Neural progenitor cell (in vitro differentiated cells): ENCODE results near the gene TELO2. TPM values are rescaled to one million over a fixed set of nuclear protein-coding genes. Genes with fewer than 3 reads are reported as not detected.

Experiments used
- DNase-seq: peaks from one replicate; pipeline ENCODE4 v3.0.0-alpha.2; 2016; ENCODE audit warnings: low spot score
- H2AFZ ChIP-seq: fragments of 200-600 bp; sonication (generic); replicated peaks from 2 replicates; pipeline ENCODE4 v1.6.1; 2016; ENCODE audit warnings: antibody characterized with exemption
- H3F3A ChIP-seq: fragments of 200-600 bp; sonication (generic); 2 replicates; pipeline ENCODE4 v1.6.1; 2016; ENCODE audit warnings: antibody characterized with exemption, low read depth
- H3K27ac ChIP-seq: fragments of 200-600 bp; sonication (generic); 2 replicates; pipeline ENCODE4 v1.5.1; 2016; ENCODE audit warnings: mild to moderate bottlenecking
- H3K27me3 ChIP-seq: fragments of 200-600 bp; sonication (generic); 2 replicates; pipeline ENCODE4 v1.6.1; 2016; ENCODE audit warnings: mild to moderate bottlenecking, moderate library complexity
- H3K36me3 ChIP-seq: fragments of 200-600 bp; sonication (generic); 2 replicates; pipeline ENCODE4 v1.5.1; 2016
- H3K4me1 ChIP-seq: fragments of 200-600 bp; sonication (generic); 2 replicates; pipeline ENCODE4 v1.6.1; 2016; ENCODE audit warnings: mixed run types
- H3K4me2 ChIP-seq: fragments of 200-600 bp; sonication (generic); 2 replicates; pipeline ENCODE4 v1.6.1; 2016
- H3K4me3 ChIP-seq: fragments of 200-600 bp; sonication (generic); 2 replicates; pipeline ENCODE4 v1.5.1; 2016
- H3K79me2 ChIP-seq: fragments of 200-600 bp; sonication (generic); 2 replicates; pipeline ENCODE4 v1.6.1; 2016; ENCODE audit warnings: low read depth
- H3K9ac ChIP-seq: fragments of 200-600 bp; sonication (generic); 2 replicates; pipeline ENCODE4 v1.6.1; 2016
- H3K9me3 ChIP-seq: fragments of 200-600 bp; sonication (generic); 2 replicates; pipeline ENCODE4 v1.5.1; 2016; ENCODE audit warnings: low read depth
- H4K20me1 ChIP-seq: fragments of 200-600 bp; sonication (generic); 2 replicates; pipeline ENCODE4 v1.6.1; 2016; ENCODE audit warnings: low read depth
- H3K27ac Mint-ChIP-seq: 3 replicates; pipeline ENCODE4 v1.8.0; 2021; ENCODE audit warnings: mixed read lengths
- H3K27me3 Mint-ChIP-seq: 2 replicates; pipeline ENCODE4 v1.8.0; 2022; ENCODE audit warnings: low read depth, mild to moderate bottlenecking, inconsistent platforms, moderate library complexity, mixed read lengths; ENCODE audit not compliant: insufficient read depth
- H3K36me3 Mint-ChIP-seq: 3 replicates; pipeline ENCODE4 v1.8.0; 2021; ENCODE audit warnings: mixed read lengths
- H3K4me1 Mint-ChIP-seq: 3 replicates; pipeline ENCODE4 v1.8.0; 2021; ENCODE audit warnings: mixed read lengths
- H3K4me3 Mint-ChIP-seq: 3 replicates; pipeline ENCODE4 v1.8.0; 2021; ENCODE audit warnings: mild to moderate bottlenecking, moderate library complexity, mixed read lengths
- H3K9me3 Mint-ChIP-seq: 3 replicates; pipeline ENCODE4 v1.8.0; 2020; ENCODE audit warnings: mixed read lengths
- EZH2 ChIP-seq: fragments of 200-600 bp; sonication (generic); IDR thresholded peaks from 2 replicates; pipeline ENCODE4 v1.6.1; 2017; ENCODE audit warnings: antibody characterized with exemption, mild to moderate bottlenecking, moderate library complexity
- EZH2phosphoT487 ChIP-seq: fragments of 200-600 bp; sonication (generic); IDR thresholded peaks from 2 replicates; pipeline ENCODE4 v1.6.1; 2017; ENCODE audit warnings: antibody characterized with exemption
- total RNA-seq: library from RNA; depleted of rRNA; stranded (reverse); fragments of >200 nt; gene quantifications from 2 replicates; pipeline ENCODE4 v1.2.3, GENCODE V29; 2015; ENCODE audit warnings: low replicate concordance
- TF ChIP-seq, protein P1 (sequence below): fragments of 200-600 bp; sonication (generic); IDR thresholded peaks from 2 replicates; pipeline ENCODE4 v1.5.1; 2017; ENCODE audit warnings: antibody characterized with exemption, mild to moderate bottlenecking

Gene TELO2
- total RNA-seq, 1 donor from 2014 or later = 18.3 TPM

DNA sequence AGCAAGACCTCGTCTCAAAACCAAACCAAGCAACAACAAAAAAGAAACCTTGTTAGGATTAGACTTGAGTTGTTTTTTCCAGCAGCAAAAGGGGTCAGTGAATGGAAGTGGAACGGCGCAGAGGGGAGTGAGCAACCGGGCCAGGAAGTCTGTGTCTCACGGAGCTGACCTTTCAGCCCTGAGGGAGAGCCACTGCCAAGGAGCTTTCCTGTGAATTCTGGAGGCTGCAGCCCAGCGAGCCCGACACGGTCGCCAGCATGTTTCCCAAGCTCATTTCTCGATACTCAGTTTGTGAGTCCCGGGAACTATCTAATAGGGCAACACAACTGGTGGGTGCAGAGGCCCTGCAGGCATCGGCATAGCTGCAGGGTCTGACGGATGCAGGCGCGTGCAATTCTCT lies 19.6 kb downstream of the TELO2 start:
- Histone ChIP-seq H3K36me3 (no peaks in the 10 kb centered on the region), H3K9me3 (no peaks in the 10 kb centered on the region), H3K4me2 (no peak overlapping the region), H3K4me3 (no peak overlapping the region), H3K27ac (peak overlapping the region; percentile 20), H2AFZ (no peak overlapping the region), H4K20me1 (no peaks in the 10 kb centered on the region), H3K4me1 (no peaks in the 10 kb centered on the region), H3K27me3 (no peaks in the 10 kb centered on the region), H3K79me2 (no peaks in the 10 kb centered on the region), H3F3A (peaks cover 5% of the 10 kb centered on the region), H3K9ac (no peak overlapping the region)
- peaks cover 7% of the 10 kb centered on the region for H3K9me3 Mint-ChIP-seq
- peaks cover 4% of the 10 kb centered on the region for H3K27me3 Mint-ChIP-seq
- TF ChIP-seq, protein P1, sequence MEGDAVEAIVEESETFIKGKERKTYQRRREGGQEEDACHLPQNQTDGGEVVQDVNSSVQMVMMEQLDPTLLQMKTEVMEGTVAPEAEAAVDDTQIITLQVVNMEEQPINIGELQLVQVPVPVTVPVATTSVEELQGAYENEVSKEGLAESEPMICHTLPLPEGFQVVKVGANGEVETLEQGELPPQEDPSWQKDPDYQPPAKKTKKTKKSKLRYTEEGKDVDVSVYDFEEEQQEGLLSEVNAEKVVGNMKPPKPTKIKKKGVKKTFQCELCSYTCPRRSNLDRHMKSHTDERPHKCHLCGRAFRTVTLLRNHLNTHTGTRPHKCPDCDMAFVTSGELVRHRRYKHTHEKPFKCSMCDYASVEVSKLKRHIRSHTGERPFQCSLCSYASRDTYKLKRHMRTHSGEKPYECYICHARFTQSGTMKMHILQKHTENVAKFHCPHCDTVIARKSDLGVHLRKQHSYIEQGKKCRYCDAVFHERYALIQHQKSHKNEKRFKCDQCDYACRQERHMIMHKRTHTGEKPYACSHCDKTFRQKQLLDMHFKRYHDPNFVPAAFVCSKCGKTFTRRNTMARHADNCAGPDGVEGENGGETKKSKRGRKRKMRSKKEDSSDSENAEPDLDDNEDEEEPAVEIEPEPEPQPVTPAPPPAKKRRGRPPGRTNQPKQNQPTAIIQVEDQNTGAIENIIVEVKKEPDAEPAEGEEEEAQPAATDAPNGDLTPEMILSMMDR = no peak
- TF ChIP-seq EZH2phosphoT487 (no peak), EZH2 (no peak)
- peak overlapping the region; percentile 9 for H3K27ac Mint-ChIP-seq
- H3K4me3 Mint-ChIP-seq = no peak overlapping the region
- peaks cover 23% of the 10 kb centered on the region for H3K36me3 Mint-ChIP-seq
- H3K4me1 Mint-ChIP-seq = no peaks in the 10 kb centered on the region
- no peak for DNase-seq

DNA sequence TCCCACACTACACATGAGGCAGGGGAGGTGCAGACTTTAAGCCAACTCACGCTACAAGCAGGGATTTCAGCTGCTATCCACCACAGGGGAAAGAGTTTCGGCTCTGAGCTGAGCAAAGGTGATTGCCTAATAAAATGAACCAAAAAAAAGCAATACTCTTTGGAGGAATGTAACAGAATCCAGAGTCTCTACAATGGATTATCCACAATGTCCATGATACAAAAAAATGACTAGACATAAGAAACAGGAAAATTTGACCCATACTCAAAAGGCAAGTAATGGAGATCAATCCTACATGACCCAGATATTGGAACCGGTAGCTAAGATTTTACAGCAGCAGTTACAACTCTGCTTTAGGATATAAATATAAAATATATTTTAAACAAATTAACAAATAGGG lies 21.3 kb downstream of the TELO2 start:
- peaks cover 23% of the 10 kb centered on the region for H3K36me3 Mint-ChIP-seq
- Histone ChIP-seq H3F3A (peaks cover 5% of the 10 kb centered on the region), H3K36me3 (no peaks in the 10 kb centered on the region), H3K27me3 (no peaks in the 10 kb centered on the region), H4K20me1 (no peaks in the 10 kb centered on the region), H3K4me1 (no peaks in the 10 kb centered on the region), H3K79me2 (no peaks in the 10 kb centered on the region), H2AFZ (no peak overlapping the region), H3K4me2 (no peak overlapping the region), H3K9me3 (no peaks in the 10 kb centered on the region), H3K9ac (no peak overlapping the region), H3K27ac (no peak overlapping the region), H3K4me3 (no peak overlapping the region)
- no peak for TF ChIP-seq EZH2phosphoT487
- TF ChIP-seq, protein P1 = no peak
- TF ChIP-seq EZH2 = no peak
- H3K4me1 Mint-ChIP-seq = no peaks in the 10 kb centered on the region
- peaks cover 7% of the 10 kb centered on the region for H3K27me3 Mint-ChIP-seq
- H3K4me3 Mint-ChIP-seq = no peak overlapping the region
- no peak overlapping the region for H3K27ac Mint-ChIP-seq
- peaks cover 7% of the 10 kb centered on the region for H3K9me3 Mint-ChIP-seq
- no peak for DNase-seq

DNA sequence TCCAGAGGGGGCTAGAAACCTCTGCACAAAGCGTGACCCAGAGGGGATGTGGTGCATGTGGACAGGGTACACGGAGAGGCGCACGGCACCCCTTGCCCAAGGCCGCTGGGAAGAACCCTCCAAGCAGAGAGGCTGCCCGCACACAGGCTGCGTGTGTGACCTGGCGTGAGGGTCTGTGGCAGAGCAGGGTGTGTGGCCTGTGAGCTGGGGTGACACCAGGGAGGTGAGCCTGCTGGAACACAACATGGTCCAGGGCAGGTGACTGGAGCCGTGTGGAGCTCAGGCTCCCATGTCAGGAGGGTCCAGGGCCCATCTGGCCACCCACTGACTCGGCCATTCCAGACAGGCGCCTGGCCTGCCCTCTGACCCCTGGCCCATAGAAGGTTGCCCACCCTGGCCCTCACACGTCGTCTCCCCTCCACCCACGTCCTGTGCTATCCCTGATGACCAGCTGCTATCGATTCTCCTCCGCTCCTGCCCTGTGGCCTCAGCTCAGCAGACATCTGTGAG lies 25.5 kb downstream of the TELO2 start:
- H3K27ac Mint-ChIP-seq = no peak overlapping the region
- no peak overlapping the region for H2AFZ ChIP-seq
- DNase-seq = no peak
- no peaks in the 10 kb centered on the region for H3K36me3 ChIP-seq
- peaks cover 14% of the 10 kb centered on the region for H3K36me3 Mint-ChIP-seq
- no peak for TF ChIP-seq EZH2
- no peak for TF ChIP-seq EZH2phosphoT487
- TF ChIP-seq, protein P1 = no peak
- H3K9ac ChIP-seq = no peak overlapping the region
- H3K9me3 ChIP-seq = no peaks in the 10 kb centered on the region
- no peak overlapping the region for H3K4me2 ChIP-seq
- no peaks in the 10 kb centered on the region for H3K79me2 ChIP-seq
- no peaks in the 10 kb centered on the region for H4K20me1 ChIP-seq
- peaks cover 5% of the 10 kb centered on the region for H3K9me3 Mint-ChIP-seq
- peaks cover 5% of the 10 kb centered on the region for H3K27me3 Mint-ChIP-seq
- no peaks in the 10 kb centered on the region for H3F3A ChIP-seq
- H3K27me3 ChIP-seq = no peaks in the 10 kb centered on the region
- H3K4me1 Mint-ChIP-seq = no peaks in the 10 kb centered on the region
- H3K4me1 ChIP-seq = no peaks in the 10 kb centered on the region
- no peak overlapping the region for H3K4me3 Mint-ChIP-seq
- no peak overlapping the region for H3K27ac ChIP-seq
- no peak overlapping the region for H3K4me3 ChIP-seq
